ENCODE measurements around the gene TMEM38B. TPM values are rescaled to one million over a fixed set of nuclear protein-coding genes. Genes with fewer than 3 reads are reported as not detected.

Gene TMEM38B
- total and polyA plus RNA-seq, 2 experiments from 2014 or later = 22.0 to 28.4 TPM

DNA sequence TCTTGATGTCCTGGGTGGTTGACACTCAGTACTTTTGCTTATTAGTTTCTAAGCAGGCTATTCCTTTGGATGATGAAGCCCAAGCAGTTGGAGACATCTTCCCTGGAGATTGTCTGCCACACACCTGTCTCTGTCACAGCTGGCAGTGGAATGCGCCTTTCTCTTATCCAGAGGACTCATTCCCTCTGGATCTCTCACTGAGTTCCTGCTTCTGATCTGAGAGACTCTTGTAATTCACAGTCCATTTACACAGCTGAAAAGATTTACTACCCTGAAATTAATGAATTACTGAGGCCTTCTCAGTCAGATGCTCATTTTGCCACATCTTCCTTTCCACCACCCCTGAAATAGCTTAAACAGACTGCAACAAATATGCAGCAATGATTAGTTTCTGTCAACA lies 16.2 kb upstream of the TMEM38B start:
- WGBS (ENCODE audit: low lambda C conversion rate, missing lambda C conversion rate) = 83% methylated on average over 1 of the region's 1 CpG
- H3K36me3 ChIP-seq (replicated peaks; ENCODE audit: insufficient read depth, low read depth) = no peaks in the 10 kb centered on the region
- no peak overlapping the region for H3K4me2 ChIP-seq
- no peaks in the 10 kb centered on the region for H3K4me1 ChIP-seq (ENCODE audit: insufficient read depth)
- no peaks in the 10 kb centered on the region for H3K79me2 ChIP-seq
- H4K20me1 ChIP-seq (ENCODE audit: insufficient read depth, poor library complexity, severe bottlenecking) = no peaks in the 10 kb centered on the region
- H2AFZ ChIP-seq = no peak overlapping the region
- TF ChIP-seq CTCF (IDR thresholded peaks at IDR 0.05; ENCODE audit: poor library complexity) (no peak), EZH2 (IDR thresholded peaks at IDR 0.05; ENCODE audit: borderline replicate concordance) (no peak), EZH2phosphoT487 (IDR thresholded peaks at IDR 0.05; ENCODE audit: low read depth, severe bottlenecking, unreplicated experiment) (no peak)
- no peak for DNase-seq (ENCODE audit: low spot score)
- H3K9me3 ChIP-seq (ENCODE audit: low read depth) = no peaks in the 10 kb centered on the region
- no peaks in the 10 kb centered on the region for H3K9me2 ChIP-seq (replicated peaks; ENCODE audit: insufficient read depth)
- H3K27me3 ChIP-seq = no peaks in the 10 kb centered on the region
- H3K27ac ChIP-seq = no peak overlapping the region
- no peak overlapping the region for H3K4me3 ChIP-seq

DNA sequence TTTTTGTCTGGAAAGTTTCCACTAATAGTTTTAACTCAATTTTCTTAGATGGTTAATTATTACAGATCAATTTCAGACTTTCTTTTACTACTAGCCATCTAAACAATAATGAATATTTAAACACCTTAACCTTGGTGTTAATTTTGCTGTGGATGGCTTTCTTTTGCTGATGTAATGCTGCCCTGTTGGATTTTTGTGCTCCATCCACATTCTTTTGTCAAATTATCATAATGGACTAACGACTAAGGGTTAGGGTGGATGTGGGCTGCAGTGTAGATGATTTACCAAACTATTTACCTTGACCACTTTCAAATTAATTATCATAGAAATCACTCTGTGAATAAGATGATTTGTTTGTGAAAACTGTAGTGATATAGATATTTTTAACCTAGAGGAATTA lies 15.6 kb upstream of the TMEM38B start:
- no peaks in the 10 kb centered on the region for H3K9me2 ChIP-seq (replicated peaks; ENCODE audit: insufficient read depth)
- no peaks in the 10 kb centered on the region for H3K27me3 ChIP-seq
- WGBS (ENCODE audit: low lambda C conversion rate, missing lambda C conversion rate) = 29% methylated on average over 1 of the region's 1 CpG
- H3K9me3 ChIP-seq (ENCODE audit: low read depth) = no peaks in the 10 kb centered on the region
- no peak overlapping the region for H2AFZ ChIP-seq
- DNase-seq (ENCODE audit: low spot score) = no peak
- TF ChIP-seq EZH2phosphoT487 (IDR thresholded peaks at IDR 0.05; ENCODE audit: low read depth, severe bottlenecking, unreplicated experiment) (no peak), EZH2 (IDR thresholded peaks at IDR 0.05; ENCODE audit: borderline replicate concordance) (no peak), CTCF (IDR thresholded peaks at IDR 0.05; ENCODE audit: poor library complexity) (no peak)
- no peaks in the 10 kb centered on the region for H3K4me1 ChIP-seq (ENCODE audit: insufficient read depth)
- no peaks in the 10 kb centered on the region for H3K79me2 ChIP-seq
- H3K27ac ChIP-seq = no peak overlapping the region
- no peak overlapping the region for H3K4me3 ChIP-seq
- no peaks in the 10 kb centered on the region for H4K20me1 ChIP-seq (ENCODE audit: insufficient read depth, poor library complexity, severe bottlenecking)
- H3K36me3 ChIP-seq (replicated peaks; ENCODE audit: insufficient read depth, low read depth) = no peaks in the 10 kb centered on the region
- no peak overlapping the region for H3K4me2 ChIP-seq

DNA sequence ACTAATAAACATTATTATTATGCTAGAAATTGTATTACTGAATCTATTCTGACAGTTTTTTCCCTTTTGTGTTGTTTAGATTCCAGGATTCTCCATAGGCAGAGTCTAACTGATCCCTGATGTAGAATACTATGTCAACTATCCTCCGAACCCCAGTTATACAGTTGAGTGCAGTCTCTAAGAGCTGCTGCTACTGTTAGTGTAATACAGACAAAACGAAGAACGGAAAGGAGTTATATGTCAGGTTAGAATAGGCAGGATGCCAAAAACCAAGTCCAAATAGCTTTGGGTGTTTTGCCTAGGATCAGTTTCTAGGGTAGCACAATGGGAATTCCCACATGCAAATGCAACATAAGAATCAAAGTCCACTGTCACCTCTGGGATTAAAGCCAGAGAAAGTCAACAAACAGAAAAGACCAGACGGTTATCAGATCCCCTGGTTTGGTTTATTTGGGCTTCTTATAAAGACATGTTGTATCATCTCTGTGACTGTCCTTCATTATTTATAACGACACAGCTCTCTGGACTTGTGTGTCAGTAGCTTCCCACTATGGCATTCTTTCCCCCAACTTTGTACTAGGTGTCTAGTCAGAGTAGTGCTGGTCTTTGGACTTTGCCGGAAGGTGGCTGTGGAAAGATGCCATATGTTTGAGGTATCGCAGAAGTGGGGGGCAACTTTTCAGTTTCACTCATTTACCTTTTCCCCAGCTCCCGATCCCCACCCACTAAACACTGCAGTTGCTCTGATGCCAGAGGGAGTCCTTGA lies 14.9 kb upstream of the TMEM38B start:
- Histone ChIP-seq H3K4me3 (no peak overlapping the region), H3K27ac (no peak overlapping the region), H3K4me2 (no peak overlapping the region), H3K9me2 (replicated peaks; ENCODE audit: insufficient read depth) (no peaks in the 10 kb centered on the region), H3K27me3 (no peaks in the 10 kb centered on the region), H3K9me3 (ENCODE audit: low read depth) (no peaks in the 10 kb centered on the region), H3K4me1 (ENCODE audit: insufficient read depth) (no peaks in the 10 kb centered on the region), H4K20me1 (ENCODE audit: insufficient read depth, poor library complexity, severe bottlenecking) (no peaks in the 10 kb centered on the region), H3K79me2 (no peaks in the 10 kb centered on the region), H3K36me3 (replicated peaks; ENCODE audit: insufficient read depth, low read depth) (no peaks in the 10 kb centered on the region), H2AFZ (no peak overlapping the region)
- DNase-seq (ENCODE audit: low spot score) = no peak
- no peak for TF ChIP-seq CTCF (IDR thresholded peaks at IDR 0.05; ENCODE audit: poor library complexity)
- TF ChIP-seq EZH2 (IDR thresholded peaks at IDR 0.05; ENCODE audit: borderline replicate concordance) = no peak
- TF ChIP-seq EZH2phosphoT487 (IDR thresholded peaks at IDR 0.05; ENCODE audit: low read depth, severe bottlenecking, unreplicated experiment) = no peak
- WGBS (ENCODE audit: low lambda C conversion rate, missing lambda C conversion rate) = 63% methylated on average over 8 of the region's 8 CpGs

Measured in hepatocyte (in vitro differentiated cells).